Tibial nerve (tissue), 4 donors: Measurements from ENCODE around the gene OSBPL9. TPM values are rescaled to one million over a fixed set of nuclear protein-coding genes. Genes with fewer than 3 reads are reported as not detected.

Experiments
- DNase-seq, 2 donors: peaks; one replicate each; pipeline ENCODE4 v3.0.0-alpha.2; 2019; ENCODE audit warnings: low spot score in 2 of 2
- H3K27ac ChIP-seq, 4 donors: fragments of 200-600 bp; sonication (generic) in 3 of 4; one replicate each; pipeline ENCODE4 v1.5.1; 2017 to 2019; ENCODE audit warnings: mild to moderate bottlenecking in 1 of 4
- H3K27me3 ChIP-seq, 2 donors: fragments of 200-600 bp; sonication (generic) in 1 of 2; one replicate each; pipeline versions ENCODE4 v1.5.1 to v1.6.0; 2017 to 2019
- H3K36me3 ChIP-seq, 3 donors: fragments of 200-600 bp; sonication (generic); one replicate each; pipeline ENCODE4 v1.5.1; 2018 to 2019
- H3K4me1 ChIP-seq, 4 donors: fragments of 200-600 bp; sonication (generic) in 3 of 4; one replicate each; pipeline ENCODE4 v1.5.1; 2017 to 2019
- H3K4me3 ChIP-seq, 4 donors: fragments of 200-600 bp; sonication (generic) in 3 of 4; one replicate each; pipeline ENCODE4 v1.5.1; 2017 to 2019; ENCODE audit warnings: mild to moderate bottlenecking in 1 of 4, moderate library complexity in 1 of 4
- H3K9me3 ChIP-seq, 4 donors: fragments of 200-600 bp; sonication (generic) in 3 of 4; one replicate each; pipeline ENCODE4 v1.5.1; 2017 to 2019
- EP300 ChIP-seq, 2 donors: sonication (generic); formaldehyde crosslinking; IDR thresholded peaks; one replicate each; pipeline ENCODE4 v1.6.1; 2017; ENCODE audit warnings: antibody characterized with exemption in 2 of 2, mild to moderate bottlenecking in 1 of 2
- POLR2A ChIP-seq, 2 donors: fragments of 450-650 bp; IDR thresholded peaks; one replicate each; pipeline ENCODE4 v1.6.1; 2017; ENCODE audit warnings: antibody characterized with exemption in 2 of 2, mild to moderate bottlenecking in 2 of 2, moderate library complexity in 2 of 2
- WGBS, 2 donors: methylation state at CpG; one replicate each; pipeline ENCODE4 v1.1.5; 2018; 5-methylcytosine and 5-hydroxymethylcytosine counted together
- total RNA-seq, 4 donors: library from RNA; depleted of rRNA; stranded (reverse); fragments of >200 nt; gene quantifications; one replicate each; pipeline ENCODE4 v1.1.0, GENCODE V29; 2016
- TF ChIP-seq, protein P1 (sequence below), 5 experiments: fragments of 200-600 bp in 3 of 5; fragments of 450-650 bp in 2 of 5; sonication (generic) in 3 of 5; IDR thresholded peaks; one replicate each; pipeline ENCODE4 v1.5.1; 2016 to 2019; ENCODE audit warnings: antibody characterized with exemption in 5 of 5, mild to moderate bottlenecking in 3 of 5, moderate library complexity in 2 of 5

OSBPL9 gene, protein sequence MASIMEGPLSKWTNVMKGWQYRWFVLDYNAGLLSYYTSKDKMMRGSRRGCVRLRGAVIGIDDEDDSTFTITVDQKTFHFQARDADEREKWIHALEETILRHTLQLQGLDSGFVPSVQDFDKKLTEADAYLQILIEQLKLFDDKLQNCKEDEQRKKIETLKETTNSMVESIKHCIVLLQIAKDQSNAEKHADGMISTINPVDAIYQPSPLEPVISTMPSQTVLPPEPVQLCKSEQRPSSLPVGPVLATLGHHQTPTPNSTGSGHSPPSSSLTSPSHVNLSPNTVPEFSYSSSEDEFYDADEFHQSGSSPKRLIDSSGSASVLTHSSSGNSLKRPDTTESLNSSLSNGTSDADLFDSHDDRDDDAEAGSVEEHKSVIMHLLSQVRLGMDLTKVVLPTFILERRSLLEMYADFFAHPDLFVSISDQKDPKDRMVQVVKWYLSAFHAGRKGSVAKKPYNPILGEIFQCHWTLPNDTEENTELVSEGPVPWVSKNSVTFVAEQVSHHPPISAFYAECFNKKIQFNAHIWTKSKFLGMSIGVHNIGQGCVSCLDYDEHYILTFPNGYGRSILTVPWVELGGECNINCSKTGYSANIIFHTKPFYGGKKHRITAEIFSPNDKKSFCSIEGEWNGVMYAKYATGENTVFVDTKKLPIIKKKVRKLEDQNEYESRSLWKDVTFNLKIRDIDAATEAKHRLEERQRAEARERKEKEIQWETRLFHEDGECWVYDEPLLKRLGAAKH
- total RNA-seq: 100 to 1,000 TPM in 2 of 4 donors, 10 to 100 TPM in 2; 86.1 to 132 (median 96.9) TPM

DNA sequence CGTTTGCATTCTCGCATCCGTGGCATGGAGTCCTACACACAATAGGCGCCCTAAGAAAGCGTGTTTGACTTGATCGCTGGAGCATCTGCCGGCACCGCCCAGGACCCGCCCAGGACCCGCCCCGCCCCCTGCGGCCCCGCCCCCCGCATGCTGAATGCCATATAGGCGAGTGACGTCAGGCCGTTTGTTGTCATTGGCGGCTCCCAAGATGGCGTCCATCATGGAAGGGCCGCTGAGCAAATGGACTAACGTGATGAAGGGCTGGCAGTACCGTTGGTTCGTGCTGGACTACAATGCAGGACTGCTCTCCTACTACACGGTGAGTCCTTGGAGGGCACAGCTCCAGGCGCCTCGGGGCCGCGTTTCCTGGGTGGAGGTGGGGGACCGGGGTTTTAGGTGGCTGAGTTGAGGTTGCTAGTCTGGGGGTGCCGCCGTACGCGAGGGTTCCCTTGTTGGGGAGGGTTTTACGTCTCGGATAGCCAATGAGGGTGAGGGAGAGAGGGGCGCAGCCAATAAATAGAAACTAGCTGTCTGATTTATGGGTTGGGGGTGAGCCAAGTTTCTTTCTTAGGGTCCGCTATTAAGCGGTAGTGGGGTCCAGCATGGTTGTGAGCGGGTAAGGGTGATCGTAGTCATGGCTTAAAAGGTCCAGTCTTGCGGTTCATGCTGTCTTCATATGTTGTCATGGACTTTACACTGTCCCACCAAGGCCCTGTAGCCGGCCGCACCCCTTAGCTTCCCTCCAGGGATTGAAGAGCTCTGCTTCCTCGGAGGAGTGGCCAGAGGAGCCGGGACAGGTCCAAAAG lies at the start of gene OSBPL9:
TSS of gene OSBPL9 (plus strand) at position 190 of the 806 bp plus-strand sequence. CDS start at position 209, 19 bp downstream.
- Histone ChIP-seq H3K4me3 (peak within 1 kb of the TSS; percentile 68 to 90 (median 85)), H3K27me3 (no peaks in the 10 kb centered on the region), H3K36me3 (no peaks in the 10 kb centered on the region), H3K27ac (peak within 1 kb of the TSS; percentile 90 to 98 (median 93)), H3K4me1 (peaks cover 0 to 54% (median 29%) of the 10 kb centered on the region in 4 donors), H3K9me3 (no peaks in the 10 kb centered on the region)
- TF ChIP-seq, protein P1, sequence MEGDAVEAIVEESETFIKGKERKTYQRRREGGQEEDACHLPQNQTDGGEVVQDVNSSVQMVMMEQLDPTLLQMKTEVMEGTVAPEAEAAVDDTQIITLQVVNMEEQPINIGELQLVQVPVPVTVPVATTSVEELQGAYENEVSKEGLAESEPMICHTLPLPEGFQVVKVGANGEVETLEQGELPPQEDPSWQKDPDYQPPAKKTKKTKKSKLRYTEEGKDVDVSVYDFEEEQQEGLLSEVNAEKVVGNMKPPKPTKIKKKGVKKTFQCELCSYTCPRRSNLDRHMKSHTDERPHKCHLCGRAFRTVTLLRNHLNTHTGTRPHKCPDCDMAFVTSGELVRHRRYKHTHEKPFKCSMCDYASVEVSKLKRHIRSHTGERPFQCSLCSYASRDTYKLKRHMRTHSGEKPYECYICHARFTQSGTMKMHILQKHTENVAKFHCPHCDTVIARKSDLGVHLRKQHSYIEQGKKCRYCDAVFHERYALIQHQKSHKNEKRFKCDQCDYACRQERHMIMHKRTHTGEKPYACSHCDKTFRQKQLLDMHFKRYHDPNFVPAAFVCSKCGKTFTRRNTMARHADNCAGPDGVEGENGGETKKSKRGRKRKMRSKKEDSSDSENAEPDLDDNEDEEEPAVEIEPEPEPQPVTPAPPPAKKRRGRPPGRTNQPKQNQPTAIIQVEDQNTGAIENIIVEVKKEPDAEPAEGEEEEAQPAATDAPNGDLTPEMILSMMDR (IDR thresholded peaks at IDR 0.05): peak in 1 of 5 experiments; percentile 25
- TF ChIP-seq POLR2A (IDR thresholded peaks at IDR 0.05): peak; percentile 73 to 90
- peak; percentile 21 to 99 for TF ChIP-seq EP300 (IDR thresholded peaks at IDR 0.05)
- WGBS, 2 donors: 1% methylated on average over 40 to 45 of the region's 45 CpGs
- peak; percentile 89 to 94 for DNase-seq

DNA sequence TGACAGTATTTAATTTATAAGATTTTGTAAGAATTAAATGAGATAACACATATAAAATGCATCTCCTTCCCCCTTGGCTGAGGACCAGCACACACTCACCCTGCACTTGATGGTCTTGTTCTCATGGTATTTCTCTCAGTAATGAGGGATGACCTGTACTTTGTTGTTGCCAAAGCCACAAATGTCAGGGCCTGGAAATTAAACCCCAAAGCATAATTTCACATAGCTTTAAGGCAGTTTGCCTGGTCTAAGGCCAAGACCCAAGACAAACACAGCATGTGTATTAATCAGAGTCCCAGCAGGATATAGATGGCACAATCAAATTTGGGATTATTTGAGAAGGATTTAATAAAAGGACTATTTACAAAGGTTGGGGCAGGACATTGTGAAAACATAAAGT lies 49.2 kb upstream of the OSBPL9 start:
- no peak for DNase-seq
- no peaks in the 10 kb centered on the region for H3K27me3 ChIP-seq
- no peaks in the 10 kb centered on the region for H3K9me3 ChIP-seq
- no peaks in the 10 kb centered on the region for H3K36me3 ChIP-seq
- no peak overlapping the region for H3K4me3 ChIP-seq
- TF ChIP-seq, protein P1 (IDR thresholded peaks at IDR 0.05): no peak
- no peak for TF ChIP-seq POLR2A (IDR thresholded peaks at IDR 0.05)
- TF ChIP-seq EP300 (IDR thresholded peaks at IDR 0.05): peak in 1 of 2 donors; percentile 26
- peak overlapping the region in 2 of 4 donors; percentile 41 to 63 for H3K27ac ChIP-seq
- H3K4me1 ChIP-seq: peaks cover 0 to 43% (median 26%) of the 10 kb centered on the region in 4 donors

DNA sequence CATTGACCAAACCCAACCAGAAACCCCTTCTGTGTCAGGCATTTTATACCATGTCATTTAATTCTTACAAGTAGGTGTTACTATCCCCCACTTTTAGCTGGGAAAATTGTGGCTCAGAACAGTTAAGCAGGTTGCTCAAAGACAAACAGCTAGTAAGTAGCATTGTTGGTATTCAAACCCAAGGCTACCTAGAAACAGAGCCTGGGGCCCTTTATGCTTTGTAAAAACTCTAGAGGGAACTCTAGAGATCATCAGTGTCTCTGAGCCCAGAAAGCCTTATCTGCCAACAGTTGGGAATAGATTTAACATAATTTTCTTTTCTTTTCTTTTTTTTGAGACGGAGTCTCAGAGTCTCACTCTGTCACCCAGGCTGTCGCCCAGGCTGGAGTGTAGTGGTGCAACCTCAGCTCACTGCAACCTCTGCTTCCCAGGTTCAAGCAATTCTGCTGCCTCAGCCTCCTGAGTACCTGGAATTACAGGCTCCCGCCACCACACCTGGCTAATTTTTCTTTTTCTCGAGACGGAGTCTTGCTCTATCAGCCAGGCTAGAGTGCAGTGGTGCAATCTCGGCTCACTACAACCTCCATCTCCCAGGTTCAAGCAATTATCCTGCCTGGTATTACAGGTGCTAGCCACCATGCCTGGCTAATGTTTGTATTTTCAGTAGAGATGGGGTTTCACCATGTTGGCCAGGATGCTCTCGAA lies 48.5 kb upstream of the OSBPL9 start:
- Histone ChIP-seq H3K9me3 (no peaks in the 10 kb centered on the region), H3K4me1 (peaks cover 0 to 43% (median 26%) of the 10 kb centered on the region in 4 donors), H3K27ac (peak overlapping the region in 2 of 4 donors; percentile 41 to 63), H3K27me3 (no peaks in the 10 kb centered on the region), H3K4me3 (no peak overlapping the region), H3K36me3 (no peaks in the 10 kb centered on the region)
- TF ChIP-seq, protein P1 (IDR thresholded peaks at IDR 0.05): no peak
- TF ChIP-seq POLR2A (IDR thresholded peaks at IDR 0.05): no peak
- no peak for TF ChIP-seq EP300 (IDR thresholded peaks at IDR 0.05)
- 88 to 92% methylated on average over 7 of the region's 7 CpGs for WGBS, 2 donors
- DNase-seq: no peak

DNA sequence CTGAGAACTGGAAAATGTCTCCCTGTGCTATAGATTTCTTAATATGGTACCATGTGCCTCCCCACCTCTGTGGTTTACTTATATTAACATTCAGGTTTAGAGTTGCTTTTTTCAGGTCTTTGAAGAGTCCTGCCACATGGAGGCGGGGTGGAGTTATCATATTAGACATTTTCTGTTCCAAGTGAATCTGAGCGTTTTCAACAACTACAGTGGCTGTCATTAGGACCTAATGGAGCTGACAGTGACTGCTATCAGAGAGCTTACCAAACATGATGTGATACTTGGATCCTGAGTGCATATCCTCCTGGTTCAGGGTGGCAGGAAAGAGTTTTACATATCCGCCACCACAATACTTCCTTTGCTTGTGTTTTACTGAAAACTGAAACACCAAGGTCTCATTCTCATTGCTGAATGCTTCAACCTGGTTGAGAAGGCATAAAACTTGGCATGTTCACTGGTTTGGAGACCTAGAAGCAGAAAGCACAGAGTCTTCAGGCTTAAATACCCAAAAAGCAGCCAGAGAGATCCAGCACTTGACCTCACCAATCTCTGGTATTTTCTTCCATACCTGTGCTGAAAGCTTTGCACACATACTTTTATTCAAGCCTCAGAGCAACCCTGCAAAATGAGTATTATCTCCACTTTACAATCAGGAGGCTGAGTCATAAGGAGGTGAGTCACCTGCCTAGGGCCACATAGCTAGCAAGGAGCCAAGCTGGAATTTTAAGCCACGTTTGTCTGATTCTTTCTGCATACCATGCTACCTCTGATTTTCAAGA lies 47.4 kb upstream of the OSBPL9 start:
- no peak for TF ChIP-seq POLR2A (IDR thresholded peaks at IDR 0.05)
- TF ChIP-seq, protein P1 (IDR thresholded peaks at IDR 0.05): peak in 1 of 5 experiments; percentile 33
- no peak for TF ChIP-seq EP300 (IDR thresholded peaks at IDR 0.05)
- H3K4me3 ChIP-seq: no peak overlapping the region
- no peaks in the 10 kb centered on the region for H3K27me3 ChIP-seq
- peak overlapping the region in 2 of 4 donors; percentile 32 to 38 for H3K27ac ChIP-seq
- 54 to 62% methylated on average over 4 of the region's 4 CpGs for WGBS, 2 donors
- H3K36me3 ChIP-seq: no peaks in the 10 kb centered on the region
- DNase-seq: no peak
- H3K9me3 ChIP-seq: no peaks in the 10 kb centered on the region
- H3K4me1 ChIP-seq: peaks cover 0 to 37% (median 26%) of the 10 kb centered on the region in 4 donors
